Measurements from ENCODE around the gene CMIP. TPM values are rescaled to one million over a fixed set of nuclear protein-coding genes. Genes with fewer than 3 reads are reported as not detected.
A peak's percentile ranks its signal among the peaks of the same experiment; 100 is the strongest.

CMIP gene
- total RNA-seq, 1 donor, result 15.7 TPM

GRCh38 chr16:81472391-81472790 lies 27.8 kb downstream of the CMIP start:
- no peak for DNase-seq (ENCODE audit: low read depth)
- H3K4me3 ChIP-seq (ENCODE audit: low read depth, low read length), result no peak overlapping the region
- no peak for TF ChIP-seq CTCF (IDR thresholded peaks at IDR 0.05; ENCODE audit: insufficient read depth, low read length)

- DNase-seq (ENCODE audit: low read depth), result no peak
- no peak for TF ChIP-seq CTCF (IDR thresholded peaks at IDR 0.05; ENCODE audit: insufficient read depth, low read length)
- no peak overlapping the region for H3K4me3 ChIP-seq (ENCODE audit: low read depth, low read length)
Measured at GRCh38 chr16:81473066-81473488, 28.5 kb downstream of the CMIP start.

- TF ChIP-seq CTCF (IDR thresholded peaks at IDR 0.05; ENCODE audit: insufficient read depth, low read length), result no peak
- DNase-seq (ENCODE audit: low read depth), result peak; percentile 68
- H3K4me3 ChIP-seq (ENCODE audit: low read depth, low read length), result no peak overlapping the region
Measured at GRCh38 chr16:81473558-81473957, 28.9 kb downstream of the CMIP start.

GRCh38 chr16:81473969-81474959 lies 29.7 kb downstream of the CMIP start:
- no peak for DNase-seq (ENCODE audit: low read depth)
- H3K4me3 ChIP-seq (ENCODE audit: low read depth, low read length), result no peak overlapping the region
- TF ChIP-seq CTCF (IDR thresholded peaks at IDR 0.05; ENCODE audit: insufficient read depth, low read length), result no peak

GRCh38 chr16:81477697-81478693 lies 33.4 kb downstream of the CMIP start:
- no peak for TF ChIP-seq CTCF (IDR thresholded peaks at IDR 0.05; ENCODE audit: insufficient read depth, low read length)
- no peak for DNase-seq (ENCODE audit: low read depth)

GRCh38 chr16:81478876-81479511 lies 34.4 kb downstream of the CMIP start:
- H3K4me3 ChIP-seq (ENCODE audit: low read depth, low read length), result no peak overlapping the region
- no peak for TF ChIP-seq CTCF (IDR thresholded peaks at IDR 0.05; ENCODE audit: insufficient read depth, low read length)
- no peak for DNase-seq (ENCODE audit: low read depth)

More at GRCh38 chr16:81477697-81478693, 33.4 kb downstream of the CMIP start:
- H3K4me3 ChIP-seq (ENCODE audit: low read depth, low read length), result no peak overlapping the region
